ENCODE results near the gene CIAO3.
"Not testable (repeated sequence)": the region's sequence is repeated elsewhere in the genome, so short reads cannot be mapped to it uniquely, and the experiment has no call there.

- TF ChIP-seq CTCF (IDR thresholded peaks at IDR 0.05); ZFX (IDR thresholded peaks at IDR 0.05; ENCODE audit: borderline replicate concordance): not testable (repeated sequence)
Observed at GRCh38 chr16:742894-743293, 2.1 kb upstream of the CIAO3 start.

Data from 22Rv1 (cell line).